ENCODE data around the gene NPS.

NPS gene, protein sequence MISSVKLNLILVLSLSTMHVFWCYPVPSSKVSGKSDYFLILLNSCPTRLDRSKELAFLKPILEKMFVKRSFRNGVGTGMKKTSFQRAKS

GRCh38 chr10:127549009-127549408 is at the start of gene NPS:
Gene NPS (plus strand): TSS chr10:127549309. CDS start chr10:127549369, 60 bp downstream.
- no peaks in the 10 kb centered on the region for H3K36me3 ChIP-seq (ENCODE audit: control insufficient read depth, insufficient read depth, low read length)
- no peak within 1 kb of the TSS for H3K4me3 ChIP-seq (ENCODE audit: low read length)
- no peaks in the 10 kb centered on the region for H3K27me3 ChIP-seq (ENCODE audit: control insufficient read depth, insufficient read depth, low read length)
- H3K9me3 ChIP-seq (ENCODE audit: control insufficient read depth, low read length) = no peaks in the 10 kb centered on the region
- H3K4me1 ChIP-seq (ENCODE audit: control insufficient read depth, insufficient read depth, low read length) = no peaks in the 10 kb centered on the region
- H3K9ac ChIP-seq (ENCODE audit: low read length) = no peak within 1 kb of the TSS

GRCh38 chr10:127500127-127500526 is 49.0 kb upstream of the NPS start:
- H3K4me1 ChIP-seq (ENCODE audit: control insufficient read depth, insufficient read depth, low read length) = no peaks in the 10 kb centered on the region
- no peaks in the 10 kb centered on the region for H3K9me3 ChIP-seq (ENCODE audit: control insufficient read depth, low read length)
- H3K27me3 ChIP-seq (ENCODE audit: control insufficient read depth, insufficient read depth, low read length) = no peaks in the 10 kb centered on the region
- H3K9ac ChIP-seq (ENCODE audit: low read length) = no peak overlapping the region
- no peak overlapping the region for H3K4me3 ChIP-seq (ENCODE audit: low read length)
- no peaks in the 10 kb centered on the region for H3K36me3 ChIP-seq (ENCODE audit: control insufficient read depth, insufficient read depth, low read length)

DNA sequence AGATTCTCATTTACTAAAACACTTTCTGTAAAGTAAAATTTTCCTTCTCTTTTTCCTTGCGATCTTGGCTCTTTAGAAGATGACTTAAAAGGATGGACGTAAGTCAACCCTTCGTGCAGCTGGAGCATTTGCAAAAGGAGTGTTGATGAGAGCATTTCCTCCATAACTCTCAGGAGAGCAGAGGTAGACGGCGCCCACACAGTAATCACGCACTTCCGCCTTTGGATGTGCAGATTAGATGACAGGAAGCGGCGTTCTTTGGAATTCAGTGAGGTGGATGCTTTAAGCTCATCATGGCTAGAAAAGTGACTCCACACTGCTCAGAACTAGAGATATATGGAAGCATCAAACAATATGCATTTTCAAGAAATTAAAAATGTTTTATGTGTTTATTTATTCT is 43.0 kb upstream of the NPS start:
- H3K36me3 ChIP-seq (ENCODE audit: control insufficient read depth, insufficient read depth, low read length) = no peaks in the 10 kb centered on the region
- H3K4me1 ChIP-seq (ENCODE audit: control insufficient read depth, insufficient read depth, low read length) = no peaks in the 10 kb centered on the region
- no peaks in the 10 kb centered on the region for H3K27me3 ChIP-seq (ENCODE audit: control insufficient read depth, insufficient read depth, low read length)
- H3K9me3 ChIP-seq (ENCODE audit: control insufficient read depth, low read length) = no peaks in the 10 kb centered on the region
- no peak overlapping the region for H3K9ac ChIP-seq (ENCODE audit: low read length)
- H3K4me3 ChIP-seq (ENCODE audit: low read length) = no peak overlapping the region

DNA sequence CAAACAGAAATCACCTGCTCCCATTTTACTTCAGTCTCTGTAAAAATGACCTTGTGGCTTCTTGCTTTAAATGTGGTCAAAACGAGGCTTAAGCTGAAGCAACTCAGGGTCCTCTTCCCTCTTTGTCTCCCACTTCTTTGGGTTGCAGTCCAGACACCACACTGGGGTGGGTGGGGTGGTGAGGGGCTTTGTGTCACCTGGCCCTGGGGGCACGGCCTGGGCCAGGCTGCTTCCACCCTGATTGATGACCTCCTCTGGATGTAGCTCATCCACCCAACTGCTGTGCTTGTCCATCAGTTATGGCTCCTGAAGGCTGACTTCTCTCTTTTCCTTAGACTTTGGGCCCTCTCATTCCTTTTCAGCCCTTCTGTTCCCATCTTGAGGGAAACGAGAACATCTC is 26.8 kb upstream of the NPS start:
- no peaks in the 10 kb centered on the region for H3K27me3 ChIP-seq (ENCODE audit: control insufficient read depth, insufficient read depth, low read length)
- H3K9ac ChIP-seq (ENCODE audit: low read length) = no peak overlapping the region
- no peaks in the 10 kb centered on the region for H3K4me1 ChIP-seq (ENCODE audit: control insufficient read depth, insufficient read depth, low read length)
- no peaks in the 10 kb centered on the region for H3K9me3 ChIP-seq (ENCODE audit: control insufficient read depth, low read length)
- H3K36me3 ChIP-seq (ENCODE audit: control insufficient read depth, insufficient read depth, low read length) = no peaks in the 10 kb centered on the region
- no peak overlapping the region for H3K4me3 ChIP-seq (ENCODE audit: low read length)

GRCh38 chr10:127523476-127523875 is 25.6 kb upstream of the NPS start:
- no peaks in the 10 kb centered on the region for H3K27me3 ChIP-seq (ENCODE audit: control insufficient read depth, insufficient read depth, low read length)
- no peaks in the 10 kb centered on the region for H3K4me1 ChIP-seq (ENCODE audit: control insufficient read depth, insufficient read depth, low read length)
- H3K36me3 ChIP-seq (ENCODE audit: control insufficient read depth, insufficient read depth, low read length) = no peaks in the 10 kb centered on the region
- no peak overlapping the region for H3K9ac ChIP-seq (ENCODE audit: low read length)
- H3K4me3 ChIP-seq (ENCODE audit: low read length) = no peak overlapping the region
- no peaks in the 10 kb centered on the region for H3K9me3 ChIP-seq (ENCODE audit: control insufficient read depth, low read length)

GRCh38 chr10:127524229-127524628 is 24.9 kb upstream of the NPS start:
- no peak overlapping the region for H3K9ac ChIP-seq (ENCODE audit: low read length)

DNA sequence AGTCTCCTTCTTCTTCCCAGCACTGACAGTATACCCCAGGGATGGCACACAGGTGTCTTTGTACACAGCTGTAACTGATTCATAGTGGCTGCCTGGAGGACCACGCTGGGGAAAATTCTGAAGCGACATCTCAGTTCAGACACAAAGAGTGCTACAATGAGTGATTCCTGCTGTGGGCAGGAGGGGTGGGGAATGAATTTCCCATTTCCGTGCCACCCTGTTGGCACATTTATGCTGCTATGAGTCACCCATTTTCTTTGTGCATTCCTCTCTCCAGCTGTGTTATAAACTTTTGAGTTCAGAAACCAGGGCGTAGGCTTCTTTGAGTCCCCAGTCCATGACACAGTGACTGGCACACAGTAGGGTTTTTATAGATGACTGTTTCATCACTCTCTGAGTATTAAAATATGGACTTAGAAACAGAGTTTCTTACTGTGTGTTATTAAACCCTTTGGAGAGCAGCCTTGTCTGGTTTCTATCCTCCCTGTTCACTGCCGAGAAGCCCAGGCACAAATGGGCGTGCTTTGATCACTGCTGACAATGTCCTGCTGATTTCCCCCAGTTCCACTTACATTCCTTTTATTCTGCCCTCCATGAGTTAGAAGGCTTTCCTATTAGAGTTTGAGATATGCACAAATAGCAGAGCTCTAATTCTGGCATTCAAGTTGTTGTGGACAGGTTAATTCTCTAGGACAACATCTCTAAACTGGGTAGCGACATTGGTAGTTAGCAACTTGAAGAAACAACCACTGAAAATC is 24.0 kb upstream of the NPS start:
- H3K27me3 ChIP-seq (ENCODE audit: control insufficient read depth, insufficient read depth, low read length) = no peaks in the 10 kb centered on the region
- H3K36me3 ChIP-seq (ENCODE audit: control insufficient read depth, insufficient read depth, low read length) = no peaks in the 10 kb centered on the region
- no peak overlapping the region for H3K4me3 ChIP-seq (ENCODE audit: low read length)
- H3K4me1 ChIP-seq (ENCODE audit: control insufficient read depth, insufficient read depth, low read length) = no peaks in the 10 kb centered on the region
- H3K9me3 ChIP-seq (ENCODE audit: control insufficient read depth, low read length) = no peaks in the 10 kb centered on the region
- no peak overlapping the region for H3K9ac ChIP-seq (ENCODE audit: low read length)

More at GRCh38 chr10:127524229-127524628, 24.9 kb upstream of the NPS start:
- Histone ChIP-seq H3K4me1 (ENCODE audit: control insufficient read depth, insufficient read depth, low read length) (no peaks in the 10 kb centered on the region), H3K27me3 (ENCODE audit: control insufficient read depth, insufficient read depth, low read length) (no peaks in the 10 kb centered on the region), H3K36me3 (ENCODE audit: control insufficient read depth, insufficient read depth, low read length) (no peaks in the 10 kb centered on the region), H3K9me3 (ENCODE audit: control insufficient read depth, low read length) (no peaks in the 10 kb centered on the region), H3K4me3 (ENCODE audit: low read length) (no peak overlapping the region)

- Histone ChIP-seq H3K4me3 (ENCODE audit: low read length) (no peak overlapping the region), H3K27me3 (ENCODE audit: control insufficient read depth, insufficient read depth, low read length) (no peaks in the 10 kb centered on the region), H3K36me3 (ENCODE audit: control insufficient read depth, insufficient read depth, low read length) (no peaks in the 10 kb centered on the region), H3K9me3 (ENCODE audit: control insufficient read depth, low read length) (no peaks in the 10 kb centered on the region), H3K4me1 (ENCODE audit: control insufficient read depth, insufficient read depth, low read length) (no peaks in the 10 kb centered on the region), H3K9ac (ENCODE audit: low read length) (no peak overlapping the region)
These were observed 23.4 kb upstream of the NPS start for GRCh38 chr10:127525686-127526085.

GRCh38 chr10:127526161-127526560 is 22.9 kb upstream of the NPS start:
- Histone ChIP-seq H3K9ac (ENCODE audit: low read length) (no peak overlapping the region), H3K9me3 (ENCODE audit: control insufficient read depth, low read length) (no peaks in the 10 kb centered on the region), H3K27me3 (ENCODE audit: control insufficient read depth, insufficient read depth, low read length) (peaks cover 3% of the 10 kb centered on the region), H3K4me3 (ENCODE audit: low read length) (no peak overlapping the region), H3K4me1 (ENCODE audit: control insufficient read depth, insufficient read depth, low read length) (no peaks in the 10 kb centered on the region), H3K36me3 (ENCODE audit: control insufficient read depth, insufficient read depth, low read length) (no peaks in the 10 kb centered on the region)

DNA sequence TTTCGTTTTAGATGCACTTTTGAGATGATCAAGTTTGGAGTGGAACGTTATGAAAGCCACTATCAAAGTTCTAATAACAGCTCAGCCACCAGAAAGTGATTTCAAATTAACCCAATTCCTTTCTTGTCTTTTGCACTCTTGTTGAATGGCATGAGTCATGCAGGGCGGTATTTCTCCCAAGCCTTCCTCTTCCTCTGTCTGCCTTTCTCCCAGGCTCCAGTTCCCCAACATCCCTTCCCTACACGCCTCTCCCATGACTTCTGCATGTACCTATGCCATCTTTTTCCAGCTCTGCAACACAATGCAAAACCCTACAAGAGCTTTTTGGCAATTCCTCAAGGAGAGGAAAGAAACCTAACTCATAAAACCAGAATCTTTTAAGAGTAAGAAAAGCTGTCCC is 21.8 kb upstream of the NPS start:
- Histone ChIP-seq H3K27me3 (ENCODE audit: control insufficient read depth, insufficient read depth, low read length) (peaks cover 3% of the 10 kb centered on the region), H3K4me1 (ENCODE audit: control insufficient read depth, insufficient read depth, low read length) (no peaks in the 10 kb centered on the region), H3K9me3 (ENCODE audit: control insufficient read depth, low read length) (no peaks in the 10 kb centered on the region), H3K4me3 (ENCODE audit: low read length) (no peak overlapping the region), H3K36me3 (ENCODE audit: control insufficient read depth, insufficient read depth, low read length) (no peaks in the 10 kb centered on the region), H3K9ac (ENCODE audit: low read length) (no peak overlapping the region)

DNA sequence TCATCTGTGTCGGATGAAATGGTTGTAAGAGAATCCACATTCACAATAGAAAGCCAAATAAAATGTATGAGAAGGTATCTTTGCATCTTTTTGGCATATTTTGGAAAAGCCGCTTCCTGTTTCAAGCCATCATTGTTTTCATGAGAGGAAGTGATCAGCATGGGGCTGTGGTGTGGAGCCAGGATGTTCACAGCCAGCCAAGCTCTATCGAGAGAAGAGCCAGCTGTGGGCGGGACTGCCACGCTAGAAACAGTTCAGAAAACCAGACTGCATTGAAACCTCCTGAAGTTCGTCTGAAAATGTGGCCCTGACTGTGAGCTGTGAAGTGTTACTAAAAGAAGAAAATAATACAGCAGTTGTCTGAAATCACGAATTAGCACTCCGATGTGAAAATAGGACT is 21.2 kb upstream of the NPS start:
- Histone ChIP-seq H3K4me1 (ENCODE audit: control insufficient read depth, insufficient read depth, low read length) (no peaks in the 10 kb centered on the region), H3K36me3 (ENCODE audit: control insufficient read depth, insufficient read depth, low read length) (no peaks in the 10 kb centered on the region), H3K9ac (ENCODE audit: low read length) (no peak overlapping the region), H3K4me3 (ENCODE audit: low read length) (no peak overlapping the region), H3K9me3 (ENCODE audit: control insufficient read depth, low read length) (no peaks in the 10 kb centered on the region), H3K27me3 (ENCODE audit: control insufficient read depth, insufficient read depth, low read length) (peaks cover 3% of the 10 kb centered on the region)

DNA sequence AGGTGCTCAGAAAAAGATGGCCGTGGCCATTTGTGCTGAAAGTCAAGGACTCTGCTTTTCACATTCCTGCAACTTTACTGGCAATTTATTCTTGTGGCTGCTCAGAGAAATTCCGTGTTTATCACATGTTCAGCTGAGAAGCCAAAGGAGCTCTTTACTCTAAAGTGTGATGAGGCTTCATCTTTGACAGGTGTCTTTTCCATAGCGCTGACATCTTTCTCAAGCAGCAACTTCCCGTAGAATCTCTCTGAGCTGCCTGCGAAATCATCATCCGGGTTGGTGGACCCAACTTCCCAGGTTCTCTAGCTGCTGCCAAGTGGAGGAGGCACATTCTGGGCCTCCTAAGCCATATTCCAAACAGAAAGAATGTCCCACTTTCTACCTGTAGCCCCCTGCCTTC is 16.9 kb upstream of the NPS start:
- Histone ChIP-seq H3K4me3 (ENCODE audit: low read length) (no peak overlapping the region), H3K27me3 (ENCODE audit: control insufficient read depth, insufficient read depth, low read length) (peaks cover 3% of the 10 kb centered on the region), H3K4me1 (ENCODE audit: control insufficient read depth, insufficient read depth, low read length) (no peaks in the 10 kb centered on the region), H3K36me3 (ENCODE audit: control insufficient read depth, insufficient read depth, low read length) (no peaks in the 10 kb centered on the region), H3K9me3 (ENCODE audit: control insufficient read depth, low read length) (no peaks in the 10 kb centered on the region), H3K9ac (ENCODE audit: low read length) (no peak overlapping the region)

Measured in mucosa of stomach (tissue), 1 donor.